ENCODE data around the gene SHPK. TPM values are rescaled to one million over a fixed set of nuclear protein-coding genes. Genes with fewer than 3 reads are reported as not detected.

Gene SHPK
- total and polyA plus RNA-seq, 3 donors from 2014 or later: 9.0 to 33.8 (median 23.6) TPM

- intact Hi-C loops (cut with DNase I; ENCODE audit: low total_unique reads): no loop called here
- Histone ChIP-seq H3K9me3 (no peaks in the 10 kb centered on the region), H3K4me3 (no peak overlapping the region), H3K36me3 (ENCODE audit: low read depth, missing control alignments) (no peaks in the 10 kb centered on the region), H3K27ac (no peak overlapping the region), H3K27me3 (no peaks in the 10 kb centered on the region), H3K4me1 (no peaks in the 10 kb centered on the region)
- DNase-seq: no peak
- TF ChIP-seq, protein P1, sequence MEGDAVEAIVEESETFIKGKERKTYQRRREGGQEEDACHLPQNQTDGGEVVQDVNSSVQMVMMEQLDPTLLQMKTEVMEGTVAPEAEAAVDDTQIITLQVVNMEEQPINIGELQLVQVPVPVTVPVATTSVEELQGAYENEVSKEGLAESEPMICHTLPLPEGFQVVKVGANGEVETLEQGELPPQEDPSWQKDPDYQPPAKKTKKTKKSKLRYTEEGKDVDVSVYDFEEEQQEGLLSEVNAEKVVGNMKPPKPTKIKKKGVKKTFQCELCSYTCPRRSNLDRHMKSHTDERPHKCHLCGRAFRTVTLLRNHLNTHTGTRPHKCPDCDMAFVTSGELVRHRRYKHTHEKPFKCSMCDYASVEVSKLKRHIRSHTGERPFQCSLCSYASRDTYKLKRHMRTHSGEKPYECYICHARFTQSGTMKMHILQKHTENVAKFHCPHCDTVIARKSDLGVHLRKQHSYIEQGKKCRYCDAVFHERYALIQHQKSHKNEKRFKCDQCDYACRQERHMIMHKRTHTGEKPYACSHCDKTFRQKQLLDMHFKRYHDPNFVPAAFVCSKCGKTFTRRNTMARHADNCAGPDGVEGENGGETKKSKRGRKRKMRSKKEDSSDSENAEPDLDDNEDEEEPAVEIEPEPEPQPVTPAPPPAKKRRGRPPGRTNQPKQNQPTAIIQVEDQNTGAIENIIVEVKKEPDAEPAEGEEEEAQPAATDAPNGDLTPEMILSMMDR (IDR thresholded peaks at IDR 0.05): no peak
- 72 to 76% methylated on average over 15 of the region's 15 CpGs for WGBS, 2 donors
These were observed 35.4 kb downstream of the SHPK start for GRCh38 chr17:3600529-3601205.

- no peaks in the 10 kb centered on the region for H3K4me1 ChIP-seq
- H3K36me3 ChIP-seq (ENCODE audit: low read depth, missing control alignments): no peaks in the 10 kb centered on the region
- no peaks in the 10 kb centered on the region for H3K27me3 ChIP-seq
- H3K27ac ChIP-seq: no peak overlapping the region
- WGBS, 2 donors: 77 to 86% methylated on average over 8 to 13 of the region's 13 CpGs
- intact Hi-C loops (cut with DNase I; ENCODE audit: low total_unique reads): no loop called here
- H3K4me3 ChIP-seq: no peak overlapping the region
- TF ChIP-seq, protein P1 (IDR thresholded peaks at IDR 0.05): no peak
- TF ChIP-seq POLR2A (IDR thresholded peaks at IDR 0.05): no peak
- no peak for DNase-seq
- no peaks in the 10 kb centered on the region for H3K9me3 ChIP-seq
These were observed 38.0 kb downstream of the SHPK start for GRCh38 chr17:3598078-3598477.

GRCh38 chr17:3596804-3597464 lies 39.1 kb downstream of the SHPK start:
- TF ChIP-seq POLR2A (IDR thresholded peaks at IDR 0.05): no peak
- TF ChIP-seq, protein P1 (IDR thresholded peaks at IDR 0.05): no peak
- H3K27ac ChIP-seq: no peak overlapping the region
- WGBS, 2 donors: 93 to 94% methylated on average over 25 to 27 of the region's 27 CpGs
- H3K4me3 ChIP-seq: no peak overlapping the region
- intact Hi-C loops (cut with DNase I; ENCODE audit: low total_unique reads): no loop called here
- DNase-seq: no peak
- no peaks in the 10 kb centered on the region for H3K4me1 ChIP-seq
- no peaks in the 10 kb centered on the region for H3K36me3 ChIP-seq (ENCODE audit: low read depth, missing control alignments)
- H3K9me3 ChIP-seq: no peaks in the 10 kb centered on the region
- H3K27me3 ChIP-seq: no peaks in the 10 kb centered on the region

- WGBS, 2 donors: 86 to 90% methylated on average over 15 of the region's 15 CpGs
These were observed 41.1 kb downstream of the SHPK start for GRCh38 chr17:3594976-3595375.

More at GRCh38 chr17:3594976-3595375, 41.1 kb downstream of the SHPK start:
- H3K27me3 ChIP-seq: no peaks in the 10 kb centered on the region
- no peaks in the 10 kb centered on the region for H3K36me3 ChIP-seq (ENCODE audit: low read depth, missing control alignments)
- no peak overlapping the region for H3K27ac ChIP-seq
- intact Hi-C loops (cut with DNase I; ENCODE audit: low total_unique reads): no loop called here
- no peaks in the 10 kb centered on the region for H3K9me3 ChIP-seq
- no peak overlapping the region for H3K4me3 ChIP-seq
- no peak for DNase-seq
- TF ChIP-seq, protein P1 (IDR thresholded peaks at IDR 0.05): no peak
- TF ChIP-seq POLR2A (IDR thresholded peaks at IDR 0.05): no peak
- H3K4me1 ChIP-seq: no peaks in the 10 kb centered on the region

Data from testis (tissue), 3 donors.